GM21360 (cell line): ENCODE measurements around the gene RELL2.

ENCODE experiments used
- ATAC-seq: cut with Tn5 transposase; IDR thresholded peaks from one replicate; pipeline ENCODE4 v1.9.1; 2021; ENCODE audit warnings: mild to moderate bottlenecking, moderate library complexity; ENCODE audit not compliant: unreplicated experiment

RELL2 gene

DNA sequence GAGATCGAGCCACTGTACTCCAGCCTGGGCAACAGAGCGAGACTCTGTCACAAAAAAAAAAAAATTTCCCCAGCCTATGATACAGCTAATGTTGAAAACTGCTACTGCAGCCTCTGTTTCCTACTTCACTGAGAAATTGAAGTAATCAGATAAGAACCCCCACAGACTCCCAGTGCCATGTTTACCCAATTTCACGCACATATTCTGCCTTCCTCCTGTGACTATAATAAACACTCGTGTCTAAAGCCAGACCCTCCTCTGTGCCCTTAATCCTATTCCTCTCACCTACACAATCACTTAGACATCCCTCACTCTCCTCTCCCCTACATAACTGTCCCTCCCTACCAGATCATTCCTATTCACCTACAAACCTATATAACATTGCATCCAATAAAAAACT is 38.9 kb downstream of the RELL2 start:
- ATAC-seq, result no peak

DNA sequence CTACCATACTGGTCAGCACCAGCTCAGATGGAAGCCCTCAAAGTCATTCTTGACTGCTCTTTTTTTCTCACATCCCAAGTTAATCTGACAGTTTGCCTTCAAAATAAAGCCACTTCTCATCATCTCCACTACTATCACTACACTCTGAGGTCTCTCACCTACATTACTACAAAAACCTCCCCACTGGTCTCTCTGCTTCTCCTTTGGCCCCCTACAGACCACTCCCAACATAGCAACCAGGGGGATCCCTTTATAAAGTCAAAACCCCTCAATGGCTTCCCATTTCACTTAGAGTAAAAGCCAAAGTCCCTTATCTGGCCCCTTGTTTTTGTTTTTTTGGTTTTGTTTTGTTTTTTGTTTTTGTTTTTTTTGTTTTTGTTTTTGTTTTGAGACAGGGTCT is 40.6 kb downstream of the RELL2 start:
- ATAC-seq, result no peak

DNA sequence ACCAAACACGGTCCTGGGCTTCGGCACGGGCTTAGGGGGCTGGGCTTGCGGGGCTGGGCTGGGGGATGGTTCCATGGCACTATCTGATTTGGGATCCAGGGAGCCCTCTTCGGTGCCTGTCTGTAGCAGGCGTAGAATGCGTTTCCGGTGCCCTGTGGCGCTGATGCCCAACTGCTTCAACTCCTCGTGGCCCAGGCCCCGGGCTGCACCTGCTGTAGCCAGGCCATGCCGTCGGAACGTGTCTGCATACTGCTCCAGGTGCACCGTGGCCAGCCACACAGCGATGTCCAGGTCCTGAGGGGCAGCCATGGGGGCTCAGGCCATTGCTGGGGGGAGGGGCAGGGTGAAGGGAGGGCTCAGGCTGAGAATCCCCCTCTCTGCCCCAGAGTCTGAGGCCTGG is 43.4 kb downstream of the RELL2 start:
- ATAC-seq, result no peak

DNA sequence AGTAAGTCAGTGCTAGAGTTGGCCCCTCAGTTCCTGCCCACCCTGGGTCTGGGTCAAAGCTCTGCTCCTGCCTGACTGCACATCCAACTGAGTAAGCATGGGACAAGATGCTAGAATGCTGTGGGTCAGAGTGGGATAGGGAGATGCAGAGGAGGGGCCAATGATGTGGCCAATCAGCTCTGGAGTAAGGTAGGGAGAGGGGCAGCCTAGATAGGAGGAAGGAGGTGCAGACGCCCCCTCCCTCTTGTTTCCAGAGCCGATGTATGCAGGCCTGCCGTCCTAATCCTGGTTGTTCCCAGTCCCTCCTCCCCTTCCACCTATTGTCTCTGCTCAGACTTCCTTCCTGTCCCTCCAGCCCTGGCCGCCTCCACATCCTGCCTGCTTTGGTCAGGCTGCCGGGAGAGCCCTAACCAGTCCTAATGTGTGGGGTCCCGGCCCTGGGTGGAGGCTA is 44.0 kb downstream of the RELL2 start:
- ATAC-seq, result no peak

GRCh38 chr5:141681295-141681694 is 44.5 kb downstream of the RELL2 start:
- no peak for ATAC-seq

DNA sequence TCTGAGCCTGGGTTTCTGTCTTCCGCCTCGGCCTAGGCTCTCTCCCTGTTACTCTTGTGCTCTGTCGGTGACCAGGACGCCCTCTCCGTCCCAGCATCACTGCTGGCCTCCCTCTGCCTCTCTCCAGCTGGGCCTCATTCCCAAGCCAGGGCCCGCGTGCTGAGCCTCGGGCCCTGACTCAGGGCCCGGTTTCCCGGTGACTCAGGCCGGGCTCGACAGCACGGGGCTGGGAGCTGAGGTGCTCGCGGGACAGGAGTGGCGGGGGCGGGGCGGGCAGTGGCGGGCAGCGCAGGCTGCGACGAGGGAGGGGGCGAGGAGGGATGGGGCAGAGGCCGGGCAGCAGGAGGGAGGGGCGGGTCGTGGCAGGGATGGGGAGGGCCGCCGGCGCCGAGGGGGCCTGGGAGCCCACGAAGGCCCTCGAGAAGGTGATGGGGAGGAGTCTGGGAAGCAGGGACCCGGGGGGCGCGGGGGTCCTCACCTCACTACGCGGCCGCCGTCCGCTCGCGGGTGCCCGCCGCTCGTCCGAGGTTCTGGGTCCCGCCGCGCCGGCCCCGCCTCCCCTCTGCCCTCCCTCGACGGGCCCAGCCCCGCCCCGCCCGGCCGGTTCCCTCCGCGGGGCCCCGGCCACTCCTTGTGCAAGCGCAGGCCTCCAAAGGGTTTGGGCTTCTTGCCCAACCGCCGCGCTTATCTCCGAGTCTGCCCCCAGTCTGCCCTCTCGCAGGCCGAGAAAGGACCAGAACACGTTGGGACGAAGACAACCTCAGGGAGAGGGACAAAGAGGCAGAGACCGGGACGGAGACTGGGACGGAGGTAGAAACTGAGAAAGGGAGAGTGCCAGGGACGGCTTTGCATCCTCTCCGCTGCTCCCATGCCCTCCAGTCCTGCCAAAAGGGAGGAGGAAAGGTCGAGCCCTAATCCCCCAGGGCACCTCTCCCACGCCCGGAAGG is 45.2 kb downstream of the RELL2 start, which contains the start of gene ARAP3:
TSS of gene ARAP3 (minus strand) at position 536 of the 947 bp plus-strand sequence. CDS start 1,744 bp downstream, outside the sequence.
- peak; percentile 51 for ATAC-seq

GRCh38 chr5:141683596-141684141 is 46.9 kb downstream of the RELL2 start:
- no peak for ATAC-seq

- ATAC-seq, result no peak
These were observed 48.8 kb downstream of the RELL2 start for GRCh38 chr5:141685591-141685990.

GRCh38 chr5:141686648-141687416 is 50.0 kb downstream of the RELL2 start:
- no peak for ATAC-seq
